ENCODE measurements around the gene PISD. TPM values are rescaled to one million over a fixed set of nuclear protein-coding genes. Genes with fewer than 3 reads are reported as not detected.

Gene PISD
- total RNA-seq, 2 donors from 2014 or later, result 39.1 to 43.4 TPM

GRCh38 chr22:31625661-31626426 lies 36.2 kb downstream of the PISD start:
- Mint-ChIP-seq H3K4me1 (peaks cover 25% of the 10 kb centered on the region), H3K27ac (peak overlapping the region; percentile 64), H3K36me3 (ENCODE audit: low read depth) (peaks cover 3% of the 10 kb centered on the region), H3K4me3 (peak overlapping the region; percentile 33), H3K9me3 (no peaks in the 10 kb centered on the region), H3K27me3 (ENCODE audit: insufficient read depth) (no peaks in the 10 kb centered on the region)
- 36 to 41% methylated on average over 30 to 31 of the region's 31 CpGs for WGBS, 2 experiments (ENCODE audit: insufficient coverage in 1 of 2, insufficient read length in 1 of 2)
- TF ChIP-seq CTCF (conservative IDR thresholded peaks at IDR 0.05), result no peak
- Histone ChIP-seq H3K9me3 (ENCODE audit: control insufficient read depth, low read length) (no peaks in the 10 kb centered on the region), H3K27me3 (ENCODE audit: control insufficient read depth, insufficient read depth, low read length, poor library complexity, severe bottlenecking) (no peaks in the 10 kb centered on the region), H3K27ac (ENCODE audit: low read depth, low read length) (peak overlapping the region; percentile 87), H3K36me3 (ENCODE audit: control insufficient read depth, insufficient read depth, low read length) (peaks cover 29% of the 10 kb centered on the region), H3K9ac (ENCODE audit: extremely low read depth, low read length, poor library complexity, severe bottlenecking) (no peak overlapping the region), H3K4me1 (ENCODE audit: control insufficient read depth, insufficient read depth, low read length) (peaks cover 21% of the 10 kb centered on the region), H3K4me3 (ENCODE audit: low read length) (no peak overlapping the region)
- DNase-seq, result peak; percentile 92

- 82 to 96% methylated on average over 4 to 7 of the region's 7 CpGs for WGBS, 2 experiments (ENCODE audit: insufficient coverage in 1 of 2, insufficient read length in 1 of 2)
- H3K9me3 Mint-ChIP-seq, result no peaks in the 10 kb centered on the region
Measured at GRCh38 chr22:31625257-31625640, 36.8 kb downstream of the PISD start.

GRCh38 chr22:31623592-31624304 lies 38.3 kb downstream of the PISD start:
- Mint-ChIP-seq H3K4me1 (peaks cover 25% of the 10 kb centered on the region), H3K4me3 (no peak overlapping the region), H3K27ac (no peak overlapping the region), H3K36me3 (ENCODE audit: low read depth) (peaks cover 19% of the 10 kb centered on the region), H3K9me3 (no peaks in the 10 kb centered on the region), H3K27me3 (ENCODE audit: insufficient read depth) (no peaks in the 10 kb centered on the region)
- no peak overlapping the region for H3K4me3 ChIP-seq (ENCODE audit: low read length)
- H3K36me3 ChIP-seq (ENCODE audit: control insufficient read depth, insufficient read depth, low read length), result peaks cover 40% of the 10 kb centered on the region
- TF ChIP-seq CTCF (conservative IDR thresholded peaks at IDR 0.05), result no peak
- H3K4me1 ChIP-seq (ENCODE audit: control insufficient read depth, insufficient read depth, low read length), result peaks cover 21% of the 10 kb centered on the region
- peak; percentile 29 for DNase-seq
- H3K27me3 ChIP-seq (ENCODE audit: control insufficient read depth, insufficient read depth, low read length, poor library complexity, severe bottlenecking), result no peaks in the 10 kb centered on the region
- peak overlapping the region; percentile 38 for H3K27ac ChIP-seq (ENCODE audit: low read depth, low read length)
- no peak overlapping the region for H3K9ac ChIP-seq (ENCODE audit: extremely low read depth, low read length, poor library complexity, severe bottlenecking)
- 94 to 96% methylated on average over 13 to 18 of the region's 18 CpGs for WGBS, 2 experiments (ENCODE audit: insufficient coverage in 1 of 2, insufficient read length in 1 of 2)
- no peaks in the 10 kb centered on the region for H3K9me3 ChIP-seq (ENCODE audit: control insufficient read depth, low read length)

More at GRCh38 chr22:31625257-31625640, 36.8 kb downstream of the PISD start:
- H3K4me1 Mint-ChIP-seq, result peaks cover 25% of the 10 kb centered on the region
- peak overlapping the region; percentile 79 for H3K27ac Mint-ChIP-seq
- H3K27ac ChIP-seq (ENCODE audit: low read depth, low read length), result peak overlapping the region; percentile 87
- no peaks in the 10 kb centered on the region for H3K27me3 ChIP-seq (ENCODE audit: control insufficient read depth, insufficient read depth, low read length, poor library complexity, severe bottlenecking)
- no peaks in the 10 kb centered on the region for H3K27me3 Mint-ChIP-seq (ENCODE audit: insufficient read depth)
- no peak overlapping the region for H3K9ac ChIP-seq (ENCODE audit: extremely low read depth, low read length, poor library complexity, severe bottlenecking)
- DNase-seq, result no peak
- H3K4me3 ChIP-seq (ENCODE audit: low read length), result no peak overlapping the region
- no peak for TF ChIP-seq CTCF (conservative IDR thresholded peaks at IDR 0.05)
- no peaks in the 10 kb centered on the region for H3K9me3 ChIP-seq (ENCODE audit: control insufficient read depth, low read length)
- peaks cover 34% of the 10 kb centered on the region for H3K36me3 ChIP-seq (ENCODE audit: control insufficient read depth, insufficient read depth, low read length)
- H3K4me3 Mint-ChIP-seq, result no peak overlapping the region
- peaks cover 7% of the 10 kb centered on the region for H3K36me3 Mint-ChIP-seq (ENCODE audit: low read depth)
- peaks cover 21% of the 10 kb centered on the region for H3K4me1 ChIP-seq (ENCODE audit: control insufficient read depth, insufficient read depth, low read length)
